Lower leg skin (tissue), 4 donors: ENCODE measurements around the gene CKM. TPM values are rescaled to one million over a fixed set of nuclear protein-coding genes. Genes with fewer than 3 reads are reported as not detected.
"Not testable (repeated sequence)": the region's sequence is repeated elsewhere in the genome, so short reads cannot be mapped to it uniquely, and the experiment has no call there.

Source experiments
- DNase-seq, 2 donors: peaks; one replicate each; pipeline ENCODE4 v3.0.0-alpha.2; 2019; ENCODE audit warnings: low spot score in 2 of 2
- H3K4me3 ChIP-seq: fragments of 200-600 bp; sonication (generic); 2 replicates; pipeline ENCODE4 v1.5.1; 2017; ENCODE audit warnings: mild to moderate bottlenecking, low read depth; ENCODE audit not compliant: poor library complexity, severe bottlenecking
- POLR2A ChIP-seq, 2 donors: fragments of 450-650 bp; IDR thresholded peaks; one replicate each; pipeline ENCODE4 v1.6.1; 2016 to 2017; ENCODE audit warnings: antibody characterized with exemption in 2 of 2, mild to moderate bottlenecking in 1 of 2, moderate library complexity in 1 of 2
- WGBS, 2 donors: methylation state at CpG; one replicate each; pipeline ENCODE4 v1.1.5; 2018; 5-methylcytosine and 5-hydroxymethylcytosine counted together
- intact Hi-C: fragments of 100-400 bp; cut with DNase I; formaldehyde crosslinking; loops from one replicate; pipeline ENCODE4 v1.15.0; 2023; ENCODE audit warnings: low total_unique reads
- total RNA-seq, 4 donors: library from RNA; depleted of rRNA; stranded (reverse); fragments of >200 nt; gene quantifications; one replicate each; pipeline ENCODE4 v1.1.0, GENCODE V29; 2016
- TF ChIP-seq, protein P1 (sequence below), 3 donors: fragments of 450-650 bp; IDR thresholded peaks; one replicate each; pipeline ENCODE4 v1.5.1; 2016; ENCODE audit warnings: antibody characterized with exemption in 3 of 3, mild to moderate bottlenecking in 3 of 3, moderate library complexity in 2 of 3

Gene CKM
- total RNA-seq, 4 donors from 2014 or later = 0.13 to 2.9 (median 1.3) TPM; not detected in 1

DNA sequence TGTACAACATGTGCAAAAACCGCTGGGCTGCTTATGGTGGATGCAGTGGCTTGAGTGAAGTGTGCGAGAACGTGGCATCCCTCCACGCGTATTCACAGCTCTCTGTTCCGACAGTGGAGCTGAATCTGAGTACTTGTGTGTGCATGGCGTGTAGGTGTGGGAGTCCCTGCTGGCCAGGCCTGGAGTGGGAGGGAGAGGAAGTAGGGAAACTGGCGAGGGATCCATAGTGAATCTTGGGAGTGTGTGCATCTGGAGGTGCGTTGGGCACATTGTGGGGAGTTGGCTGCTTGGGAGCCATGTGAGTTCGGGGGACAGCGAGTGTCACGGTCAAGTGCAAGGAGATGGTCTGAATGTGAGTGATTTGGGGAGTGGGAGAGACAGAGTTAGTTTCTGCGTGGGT lies 20.2 kb upstream of the CKM start:
- WGBS, 2 donors = 70 to 83% methylated on average over 13 of the region's 13 CpGs
- intact Hi-C loops = no loop called here
- no peak overlapping the region for H3K4me3 ChIP-seq
- no peak for DNase-seq
- no peak for TF ChIP-seq POLR2A (IDR thresholded peaks at IDR 0.05)
- TF ChIP-seq, protein P1, sequence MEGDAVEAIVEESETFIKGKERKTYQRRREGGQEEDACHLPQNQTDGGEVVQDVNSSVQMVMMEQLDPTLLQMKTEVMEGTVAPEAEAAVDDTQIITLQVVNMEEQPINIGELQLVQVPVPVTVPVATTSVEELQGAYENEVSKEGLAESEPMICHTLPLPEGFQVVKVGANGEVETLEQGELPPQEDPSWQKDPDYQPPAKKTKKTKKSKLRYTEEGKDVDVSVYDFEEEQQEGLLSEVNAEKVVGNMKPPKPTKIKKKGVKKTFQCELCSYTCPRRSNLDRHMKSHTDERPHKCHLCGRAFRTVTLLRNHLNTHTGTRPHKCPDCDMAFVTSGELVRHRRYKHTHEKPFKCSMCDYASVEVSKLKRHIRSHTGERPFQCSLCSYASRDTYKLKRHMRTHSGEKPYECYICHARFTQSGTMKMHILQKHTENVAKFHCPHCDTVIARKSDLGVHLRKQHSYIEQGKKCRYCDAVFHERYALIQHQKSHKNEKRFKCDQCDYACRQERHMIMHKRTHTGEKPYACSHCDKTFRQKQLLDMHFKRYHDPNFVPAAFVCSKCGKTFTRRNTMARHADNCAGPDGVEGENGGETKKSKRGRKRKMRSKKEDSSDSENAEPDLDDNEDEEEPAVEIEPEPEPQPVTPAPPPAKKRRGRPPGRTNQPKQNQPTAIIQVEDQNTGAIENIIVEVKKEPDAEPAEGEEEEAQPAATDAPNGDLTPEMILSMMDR (IDR thresholded peaks at IDR 0.05) = no peak

DNA sequence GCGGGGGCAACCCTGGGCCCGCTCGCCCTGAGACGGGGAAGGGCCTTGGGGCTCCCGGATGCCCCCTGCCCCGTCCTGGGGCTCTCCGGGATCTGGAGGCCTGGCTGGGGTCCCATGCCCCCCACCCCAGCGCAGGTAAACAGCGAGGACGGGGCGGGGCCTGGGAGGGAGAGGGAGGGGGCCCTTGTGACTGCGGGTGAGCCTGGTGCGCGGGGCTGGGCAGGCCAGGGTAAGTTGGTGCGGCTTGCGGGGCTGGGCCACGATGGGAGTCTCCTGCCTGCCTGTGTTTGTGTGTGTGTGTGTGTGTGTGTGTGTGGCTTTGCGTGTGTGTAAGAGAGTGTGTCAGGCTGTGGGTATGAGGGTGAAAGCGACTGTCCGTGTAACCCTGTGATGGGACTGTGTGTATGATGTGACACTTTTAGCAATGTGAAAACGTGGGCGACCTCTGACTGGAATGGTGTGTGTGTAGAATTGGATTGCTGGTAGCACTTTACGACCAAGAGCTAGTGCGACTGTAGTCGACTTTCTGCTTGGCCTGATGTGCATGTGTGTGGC lies 18.3 kb upstream of the CKM start:
- H3K4me3 ChIP-seq = peak overlapping the region; percentile 46
- DNase-seq = peak in 1 of 2 donors; percentile 91
- intact Hi-C loops = no loop called here
- TF ChIP-seq, protein P1 (IDR thresholded peaks at IDR 0.05) = no peak
- TF ChIP-seq POLR2A (IDR thresholded peaks at IDR 0.05) = no peak
- WGBS, 2 donors = 10 to 11% methylated on average over 19 to 21 of the region's 25 CpGs

DNA sequence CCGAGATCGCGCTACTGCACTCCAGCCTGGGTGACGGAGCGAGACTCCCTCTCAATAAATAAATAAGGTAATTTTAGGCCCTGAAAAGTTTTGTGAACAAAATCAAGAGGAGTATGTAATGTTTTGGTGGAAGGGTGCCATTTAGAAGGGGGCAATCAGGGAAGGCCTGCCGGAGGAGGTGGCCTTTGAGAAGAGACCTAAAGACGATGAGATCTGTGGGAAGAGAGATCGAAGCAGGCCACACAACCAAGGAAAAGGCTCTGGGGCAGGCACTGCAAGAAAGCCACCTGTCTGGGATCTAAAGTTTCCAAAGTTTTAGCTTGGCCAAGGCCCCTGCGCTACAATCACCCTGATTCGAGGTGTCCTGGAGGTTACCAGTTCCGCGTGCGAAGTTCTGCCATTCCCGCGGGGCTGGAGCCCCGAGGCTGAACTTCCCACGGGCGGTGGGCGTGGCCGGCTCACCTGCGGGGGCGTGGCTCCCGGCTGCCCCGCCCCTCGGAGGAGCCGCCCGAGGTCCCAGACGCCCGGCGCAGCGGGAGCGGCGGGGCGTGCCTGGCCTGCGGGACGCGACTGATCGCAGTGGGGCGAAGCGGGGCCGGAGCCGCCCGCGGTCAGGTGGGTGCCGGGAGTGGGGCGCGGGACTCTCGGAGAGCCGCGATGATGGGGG lies 17.7 kb upstream of the CKM start, which contains the start of gene KLC3:
Gene KLC3, plus strand, starts transcription at position 519 of the 667 bp plus-strand sequence. CDS start 4,792 bp downstream, outside the sequence.
- DNase-seq = no peak
- WGBS, 2 donors = 12 to 16% methylated on average over 34 to 35 of the region's 50 CpGs
- intact Hi-C loops = no loop called here
- H3K4me3 ChIP-seq = peak within 1 kb of the TSS; percentile 46
- TF ChIP-seq, protein P1 (IDR thresholded peaks at IDR 0.05) = no peak
- TF ChIP-seq POLR2A (IDR thresholded peaks at IDR 0.05) = no peak

DNA sequence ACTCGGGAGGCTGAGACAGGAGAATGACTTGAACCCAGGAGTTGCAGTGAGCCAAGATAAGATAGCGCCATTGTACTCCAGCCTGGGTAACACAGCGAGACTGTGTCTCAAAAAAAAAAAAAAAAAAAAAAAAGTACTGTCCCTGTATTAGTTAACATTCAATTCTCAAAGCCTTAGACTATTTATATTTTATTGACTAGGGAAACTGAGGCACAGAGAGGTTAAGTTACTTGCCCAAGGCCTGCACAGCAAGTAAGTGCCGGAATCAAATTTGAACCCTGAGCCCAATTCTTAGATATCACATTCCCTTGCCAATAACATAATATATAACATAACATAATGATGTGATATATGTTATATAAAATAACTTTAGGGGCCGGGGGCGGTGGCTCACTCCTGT lies 17.0 kb upstream of the CKM start:
- TF ChIP-seq, protein P1 (IDR thresholded peaks at IDR 0.05) = no peak
- TF ChIP-seq POLR2A (IDR thresholded peaks at IDR 0.05) = no peak
- H3K4me3 ChIP-seq = no peak overlapping the region
- intact Hi-C loops = no loop called here
- no peak for DNase-seq
- 82% methylated on average over 6 of the region's 6 CpGs for WGBS, 2 donors

DNA sequence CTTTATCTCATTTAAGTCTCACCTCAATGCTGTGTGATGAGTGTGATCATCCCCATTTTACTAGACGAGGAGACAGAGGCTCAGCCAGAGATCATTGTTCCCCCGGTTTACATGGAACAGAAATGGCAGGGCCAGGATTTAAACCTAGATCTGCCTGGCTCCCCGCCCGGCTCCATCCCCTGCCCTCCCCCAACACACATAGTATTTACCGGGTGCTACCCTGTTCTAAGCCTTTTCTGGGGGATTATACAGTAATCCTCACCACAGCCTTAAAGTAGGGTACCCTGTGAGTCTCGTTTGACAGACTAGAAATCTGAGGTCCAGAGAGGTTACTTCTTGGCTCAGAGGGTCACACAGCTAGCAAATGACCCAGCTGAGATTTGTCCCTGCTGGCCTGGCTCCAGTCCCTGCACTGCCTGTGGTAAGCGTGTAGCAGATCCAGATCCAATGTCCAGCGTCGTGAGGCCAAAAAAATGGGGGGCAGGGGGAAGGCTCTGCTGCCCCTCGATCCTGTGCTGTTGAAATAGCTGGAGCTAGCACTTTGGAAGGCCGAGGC lies 14.1 kb upstream of the CKM start:
- no peak overlapping the region for H3K4me3 ChIP-seq
- 67 to 68% methylated on average over 11 of the region's 11 CpGs for WGBS, 2 donors
- TF ChIP-seq, protein P1 (IDR thresholded peaks at IDR 0.05) = no peak
- TF ChIP-seq POLR2A (IDR thresholded peaks at IDR 0.05) = no peak
- intact Hi-C loops = no loop called here
- DNase-seq = no peak

DNA sequence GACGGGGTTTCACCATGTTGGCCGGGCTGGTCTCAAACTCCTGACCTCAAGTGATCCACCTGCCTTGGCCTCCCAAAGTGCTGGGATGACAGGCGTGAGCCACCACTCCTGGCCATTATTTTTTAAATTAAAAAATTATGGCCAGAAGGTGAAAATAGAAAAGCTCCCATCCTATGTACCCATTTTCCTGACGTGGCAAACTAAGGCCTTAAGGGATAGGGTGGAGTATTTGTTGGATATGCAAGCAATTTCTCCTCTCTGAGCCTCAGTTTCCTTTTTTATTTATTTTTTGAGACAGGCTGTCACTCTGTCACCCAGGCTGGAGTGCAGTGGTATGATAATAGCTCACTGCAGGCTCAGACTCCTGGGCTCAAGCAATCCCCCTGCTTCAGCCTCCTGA lies 12.2 kb upstream of the CKM start:
- intact Hi-C loops, DNase-seq: not testable (repeated sequence)
- 85 to 91% methylated on average over 4 of the region's 4 CpGs for WGBS, 2 donors

More for the DNA sequence above, 12.2 kb upstream of the CKM start:
- H3K4me3 ChIP-seq = not testable (repeated sequence)
